ENCODE results near the gene SLC15A4. TPM values are rescaled to one million over a fixed set of nuclear protein-coding genes. Genes with fewer than 3 reads are reported as not detected.

Gene SLC15A4
- total RNA-seq, 1 donor from 2014 or later: 29.3 TPM

DNA sequence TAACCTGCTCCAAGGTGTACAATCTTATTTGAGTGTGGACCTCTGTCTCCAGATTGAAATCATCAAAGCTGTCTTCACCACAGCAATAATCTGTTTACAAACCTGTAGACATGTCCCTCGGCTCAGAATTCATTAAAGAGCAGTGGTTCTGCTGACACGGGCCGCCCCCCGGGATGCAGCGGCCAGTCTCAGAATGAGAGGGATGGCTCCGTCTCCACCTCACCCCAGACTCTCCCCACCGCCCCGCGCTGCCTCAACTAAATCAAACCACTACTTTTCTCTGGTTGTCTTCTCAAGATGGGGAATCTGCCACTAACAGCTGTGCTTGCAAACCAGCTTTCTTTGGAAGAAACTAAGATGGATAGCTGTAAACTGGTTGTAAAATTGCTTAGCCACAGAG, 56.2 kb downstream of the SLC15A4 start:
- no peak for DNase-seq (ENCODE audit: extremely low spot score, unreplicated experiment)
- H3K27ac Mint-ChIP-seq (ENCODE audit: unreplicated experiment): no peak overlapping the region
- H3K4me3 Mint-ChIP-seq (ENCODE audit: unreplicated experiment): no peak overlapping the region
- H3K27me3 Mint-ChIP-seq (ENCODE audit: unreplicated experiment): peaks cover 14% of the 10 kb centered on the region
- TF ChIP-seq, protein P1, sequence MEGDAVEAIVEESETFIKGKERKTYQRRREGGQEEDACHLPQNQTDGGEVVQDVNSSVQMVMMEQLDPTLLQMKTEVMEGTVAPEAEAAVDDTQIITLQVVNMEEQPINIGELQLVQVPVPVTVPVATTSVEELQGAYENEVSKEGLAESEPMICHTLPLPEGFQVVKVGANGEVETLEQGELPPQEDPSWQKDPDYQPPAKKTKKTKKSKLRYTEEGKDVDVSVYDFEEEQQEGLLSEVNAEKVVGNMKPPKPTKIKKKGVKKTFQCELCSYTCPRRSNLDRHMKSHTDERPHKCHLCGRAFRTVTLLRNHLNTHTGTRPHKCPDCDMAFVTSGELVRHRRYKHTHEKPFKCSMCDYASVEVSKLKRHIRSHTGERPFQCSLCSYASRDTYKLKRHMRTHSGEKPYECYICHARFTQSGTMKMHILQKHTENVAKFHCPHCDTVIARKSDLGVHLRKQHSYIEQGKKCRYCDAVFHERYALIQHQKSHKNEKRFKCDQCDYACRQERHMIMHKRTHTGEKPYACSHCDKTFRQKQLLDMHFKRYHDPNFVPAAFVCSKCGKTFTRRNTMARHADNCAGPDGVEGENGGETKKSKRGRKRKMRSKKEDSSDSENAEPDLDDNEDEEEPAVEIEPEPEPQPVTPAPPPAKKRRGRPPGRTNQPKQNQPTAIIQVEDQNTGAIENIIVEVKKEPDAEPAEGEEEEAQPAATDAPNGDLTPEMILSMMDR (IDR thresholded peaks at IDR 0.05): no peak
- no peaks in the 10 kb centered on the region for H3K4me1 Mint-ChIP-seq (ENCODE audit: unreplicated experiment)
- H3K36me3 Mint-ChIP-seq (ENCODE audit: unreplicated experiment): no peaks in the 10 kb centered on the region
- H3K9me3 Mint-ChIP-seq (ENCODE audit: unreplicated experiment): no peaks in the 10 kb centered on the region

DNA sequence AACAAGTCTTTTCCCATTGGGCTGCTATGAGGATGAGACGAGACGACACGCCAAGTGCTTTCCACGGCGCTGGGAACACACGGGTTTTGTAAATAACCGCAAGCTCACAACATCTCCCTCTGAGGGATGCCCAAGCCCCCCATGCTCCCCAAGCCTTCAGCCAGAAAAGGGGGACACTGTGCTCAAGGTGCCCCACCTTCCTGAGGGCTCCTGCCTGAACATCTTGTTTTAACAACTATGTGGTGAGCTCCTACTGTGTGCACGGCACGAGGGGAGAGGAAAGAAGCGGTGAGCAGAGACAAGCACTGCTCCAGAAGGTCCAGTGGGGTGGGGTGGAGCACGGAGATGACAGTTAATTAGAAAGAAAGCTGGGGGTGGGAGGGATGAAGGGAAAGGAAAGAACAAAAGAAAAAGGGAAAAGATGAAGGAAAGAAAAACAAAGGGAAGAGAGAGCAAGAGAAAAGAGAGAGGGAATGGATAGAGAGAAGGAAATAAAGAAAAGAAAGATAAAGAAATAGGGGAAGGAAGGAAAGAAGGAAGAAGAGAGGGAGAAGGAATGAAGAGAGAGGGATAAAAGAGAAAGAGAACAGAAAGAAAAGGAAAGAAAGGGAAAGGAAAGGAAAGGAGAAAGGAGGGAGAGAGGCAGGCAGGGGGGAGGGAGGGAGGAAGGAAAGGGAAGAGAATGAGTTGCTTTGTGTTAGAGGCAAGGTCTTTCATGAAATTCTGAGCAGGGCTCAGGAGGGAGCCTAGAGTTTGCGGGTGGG, 56.8 kb downstream of the SLC15A4 start:
- Mint-ChIP-seq H3K4me1 (ENCODE audit: unreplicated experiment) (no peaks in the 10 kb centered on the region), H3K36me3 (ENCODE audit: unreplicated experiment) (no peaks in the 10 kb centered on the region), H3K9me3 (ENCODE audit: unreplicated experiment) (no peaks in the 10 kb centered on the region), H3K4me3 (ENCODE audit: unreplicated experiment) (no peak overlapping the region), H3K27me3 (ENCODE audit: unreplicated experiment) (peaks cover 14% of the 10 kb centered on the region), H3K27ac (ENCODE audit: unreplicated experiment) (no peak overlapping the region)
- TF ChIP-seq, protein P1 (IDR thresholded peaks at IDR 0.05): no peak
- no peak for DNase-seq (ENCODE audit: extremely low spot score, unreplicated experiment)

DNA sequence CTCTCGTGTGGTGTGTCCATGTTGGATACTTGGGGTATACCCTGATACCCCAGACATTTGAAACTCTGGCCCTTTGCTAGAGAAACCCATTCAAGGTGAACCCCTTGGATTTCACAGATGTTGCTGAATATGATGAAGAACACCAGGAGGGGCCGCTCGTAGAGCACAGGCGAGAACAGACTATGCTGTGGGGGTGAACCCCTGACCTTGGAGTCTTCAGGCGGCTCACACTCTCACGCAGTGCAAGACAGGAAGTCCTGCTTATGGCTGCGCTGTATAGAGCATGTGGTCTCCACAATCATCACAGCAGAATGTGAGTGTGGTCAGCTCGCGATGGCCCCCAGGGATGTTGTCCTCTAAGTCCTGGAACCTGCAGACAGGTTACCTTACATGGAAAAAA, 60.4 kb downstream of the SLC15A4 start:
- H3K27me3 Mint-ChIP-seq (ENCODE audit: unreplicated experiment): peaks cover 14% of the 10 kb centered on the region
- TF ChIP-seq, protein P1 (IDR thresholded peaks at IDR 0.05): no peak
- DNase-seq (ENCODE audit: extremely low spot score, unreplicated experiment): no peak
- H3K9me3 Mint-ChIP-seq (ENCODE audit: unreplicated experiment): no peaks in the 10 kb centered on the region
- no peak overlapping the region for H3K27ac Mint-ChIP-seq (ENCODE audit: unreplicated experiment)
- no peaks in the 10 kb centered on the region for H3K4me1 Mint-ChIP-seq (ENCODE audit: unreplicated experiment)
- H3K4me3 Mint-ChIP-seq (ENCODE audit: unreplicated experiment): no peak overlapping the region
- no peaks in the 10 kb centered on the region for H3K36me3 Mint-ChIP-seq (ENCODE audit: unreplicated experiment)

DNA sequence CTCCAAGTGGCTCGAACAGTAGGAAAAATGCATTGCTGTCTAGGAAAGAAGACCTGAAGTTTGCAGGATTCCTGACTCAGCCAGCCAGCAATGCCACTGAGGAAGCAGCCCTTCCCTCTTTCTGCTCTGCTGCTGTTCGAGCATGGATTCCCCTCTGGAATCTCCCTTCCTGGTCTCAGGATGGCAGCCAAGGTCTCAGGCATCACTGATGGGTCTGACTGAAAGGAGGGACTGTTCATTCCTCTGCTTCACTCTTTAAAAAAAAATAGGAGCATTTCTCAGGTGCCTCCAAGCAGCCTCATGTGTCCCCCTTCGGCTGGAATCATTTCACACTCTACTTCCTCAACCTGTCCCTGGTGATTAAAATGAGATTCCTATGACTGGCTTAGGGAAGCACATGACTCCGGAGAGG, 62.4 kb downstream of the SLC15A4 start:
- TF ChIP-seq, protein P1 (IDR thresholded peaks at IDR 0.05): no peak
- no peak for DNase-seq (ENCODE audit: extremely low spot score, unreplicated experiment)
- Mint-ChIP-seq H3K36me3 (ENCODE audit: unreplicated experiment) (no peaks in the 10 kb centered on the region), H3K4me1 (ENCODE audit: unreplicated experiment) (no peaks in the 10 kb centered on the region), H3K4me3 (ENCODE audit: unreplicated experiment) (no peak overlapping the region), H3K27ac (ENCODE audit: unreplicated experiment) (no peak overlapping the region), H3K9me3 (ENCODE audit: unreplicated experiment) (no peaks in the 10 kb centered on the region), H3K27me3 (ENCODE audit: unreplicated experiment) (peaks cover 5% of the 10 kb centered on the region)

DNA sequence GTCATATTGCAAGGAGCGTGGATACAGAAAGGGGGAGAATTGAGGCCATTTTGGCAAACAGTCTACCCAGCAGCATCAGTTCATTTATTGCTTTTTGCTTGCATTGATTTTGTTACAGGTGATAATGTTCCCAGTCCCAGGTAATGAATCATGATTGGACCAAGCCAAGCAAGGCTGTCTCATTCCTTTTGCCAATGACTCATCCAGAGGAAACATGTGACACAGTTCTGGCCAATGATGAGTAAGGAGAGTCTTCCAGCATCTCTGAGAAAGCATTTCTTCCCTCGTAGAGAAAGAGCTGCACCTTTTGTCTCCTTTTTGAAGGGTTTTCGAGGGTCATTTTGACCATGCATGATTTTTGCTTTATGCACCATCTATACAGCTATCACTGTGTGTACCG, 68.2 kb downstream of the SLC15A4 start:
- Mint-ChIP-seq H3K4me1 (ENCODE audit: unreplicated experiment) (no peaks in the 10 kb centered on the region), H3K9me3 (ENCODE audit: unreplicated experiment) (peaks cover 5% of the 10 kb centered on the region), H3K27ac (ENCODE audit: unreplicated experiment) (no peak overlapping the region), H3K27me3 (ENCODE audit: unreplicated experiment) (no peaks in the 10 kb centered on the region), H3K36me3 (ENCODE audit: unreplicated experiment) (no peaks in the 10 kb centered on the region), H3K4me3 (ENCODE audit: unreplicated experiment) (no peak overlapping the region)
- TF ChIP-seq, protein P1 (IDR thresholded peaks at IDR 0.05): no peak
- DNase-seq (ENCODE audit: extremely low spot score, unreplicated experiment): no peak
